Activated naive CD4-positive, alpha-beta T cell treated with anti-CD3 and anti-CD28 coated beads, Interleukin-2, amount 10 ng/mL, durations not matched to agents 7 days and 5 days (primary cell): Measurements from ENCODE around the gene MLIP.

Experiments used
- CTCF ChIA-PET: fragments of 350-600 bp; sonication (Branson Sonifier 250); formaldehyde crosslinking; loops from one replicate; lab custom pipeline; 2021; ENCODE audit warnings: antibody characterized with exemption; lab: Charles Lee
- DNase-seq: peaks from one replicate; pipeline ENCODE4 v3.0.0-alpha.2; 2020
- H3K27ac Mint-ChIP-seq: one replicate; pipeline ENCODE4 v1.8.0; 2021; ENCODE audit warnings: mild to moderate bottlenecking, moderate library complexity, mixed read lengths
- H3K27me3 Mint-ChIP-seq: one replicate; pipeline ENCODE4 v1.8.0; 2021; ENCODE audit warnings: mild to moderate bottlenecking, mixed read lengths
- H3K36me3 Mint-ChIP-seq: one replicate; pipeline ENCODE4 v1.8.0; 2021; ENCODE audit warnings: mixed read lengths
- H3K4me1 Mint-ChIP-seq: one replicate; pipeline ENCODE4 v1.8.0; 2021; ENCODE audit warnings: mixed read lengths
- H3K4me3 Mint-ChIP-seq: one replicate; pipeline ENCODE4 v1.8.0; 2021; ENCODE audit warnings: mild to moderate bottlenecking, moderate library complexity, mixed read lengths
- H3K9me3 Mint-ChIP-seq: one replicate; pipeline ENCODE4 v1.8.0; 2021; ENCODE audit warnings: mixed read lengths

The MLIP gene

DNA sequence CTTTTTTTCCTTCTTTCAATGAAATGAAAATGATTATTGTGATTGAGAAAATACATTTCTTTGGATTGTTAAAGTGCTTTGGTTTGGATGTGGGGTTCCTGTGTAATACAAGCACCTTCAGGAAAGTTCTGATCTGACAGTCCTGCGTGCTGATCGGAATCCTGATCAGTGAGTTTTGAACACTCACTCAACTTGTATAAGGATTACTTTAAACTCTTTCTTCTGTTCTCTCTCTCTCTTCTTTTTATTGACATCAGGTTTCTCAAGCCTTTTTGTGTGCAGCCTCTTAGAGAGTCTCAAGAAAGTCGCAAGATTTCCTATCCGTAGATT is 197.7 kb downstream of the MLIP start:
- Mint-ChIP-seq H3K27ac (no peak overlapping the region), H3K36me3 (no peaks in the 10 kb centered on the region)
- no peak for DNase-seq

DNA sequence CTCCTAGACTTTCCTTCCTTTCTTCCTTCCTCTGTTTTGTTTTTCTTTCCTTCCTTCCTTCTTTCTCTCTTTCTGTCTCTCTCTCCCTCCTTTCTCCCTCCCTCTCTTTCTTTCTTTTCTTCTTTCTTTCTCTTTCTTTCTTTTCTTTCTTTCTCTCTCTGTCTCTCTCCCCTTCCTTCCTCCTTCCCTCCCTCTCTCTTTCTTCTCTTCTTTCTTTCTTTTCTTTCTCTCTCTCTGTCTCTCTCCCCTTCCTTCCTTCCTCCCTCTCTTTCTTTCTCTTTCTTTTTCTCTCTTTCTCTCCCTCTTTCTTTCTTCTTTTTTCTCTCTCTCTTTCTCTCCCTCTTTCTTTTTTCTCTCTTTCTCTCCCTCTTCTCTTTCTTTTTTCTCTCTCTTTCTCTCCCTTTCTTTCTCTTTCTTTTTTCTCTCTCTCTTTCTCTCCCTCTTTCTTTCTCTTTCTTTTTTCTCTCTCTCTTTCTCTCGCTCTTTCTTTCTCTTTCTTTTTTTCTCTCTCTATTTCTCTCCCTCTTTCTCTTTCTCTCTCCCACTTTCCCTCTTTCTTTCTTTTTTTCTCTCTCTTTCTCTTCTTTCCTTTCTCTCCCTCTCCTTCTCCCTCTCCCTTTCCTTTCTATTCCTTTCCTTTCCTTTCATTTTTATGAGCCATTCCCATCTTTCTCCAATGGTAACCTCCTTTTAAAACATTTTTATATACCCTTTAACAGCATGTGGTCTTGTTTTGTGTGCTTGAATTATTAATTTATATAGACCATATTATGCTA is 199.3 kb downstream of the MLIP start:
- Mint-ChIP-seq H3K4me3 (no peak overlapping the region), H3K27ac (no peak overlapping the region), H3K9me3 (peaks cover 2% of the 10 kb centered on the region), H3K4me1 (no peaks in the 10 kb centered on the region), H3K27me3 (no peaks in the 10 kb centered on the region), H3K36me3 (no peaks in the 10 kb centered on the region)
- no peak for DNase-seq
- CTCF ChIA-PET = no interaction called here

More for the DNA sequence above, 197.7 kb downstream of the MLIP start:
- H3K27me3 Mint-ChIP-seq = no peaks in the 10 kb centered on the region
- H3K4me1 Mint-ChIP-seq = no peaks in the 10 kb centered on the region
- H3K9me3 Mint-ChIP-seq = peaks cover 2% of the 10 kb centered on the region
- H3K4me3 Mint-ChIP-seq = no peak overlapping the region
- CTCF ChIA-PET = no interaction called here

DNA sequence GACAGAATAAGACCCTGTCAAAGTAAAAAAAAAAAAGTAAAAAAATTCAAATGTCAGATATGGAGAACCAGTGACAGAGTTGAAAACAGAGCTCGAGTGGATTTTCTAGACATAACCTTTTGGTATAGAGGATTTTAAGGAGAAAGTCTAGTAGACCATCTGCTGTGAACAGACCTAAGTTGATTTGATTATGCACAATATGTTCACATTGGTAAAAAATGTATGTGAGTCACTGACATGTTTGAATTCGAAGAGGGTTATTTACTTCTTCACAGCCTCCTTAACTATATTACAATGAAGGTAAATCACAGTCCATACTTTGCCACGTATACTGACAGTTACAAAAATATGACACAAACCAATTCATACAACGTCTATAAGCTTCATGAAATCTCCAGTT is 204.4 kb downstream of the MLIP start:
- peaks cover 2% of the 10 kb centered on the region for H3K9me3 Mint-ChIP-seq

More for the DNA sequence above, 204.4 kb downstream of the MLIP start:
- CTCF ChIA-PET = no interaction called here
- Mint-ChIP-seq H3K4me3 (no peak overlapping the region), H3K36me3 (no peaks in the 10 kb centered on the region), H3K4me1 (no peaks in the 10 kb centered on the region), H3K27ac (no peak overlapping the region), H3K27me3 (no peaks in the 10 kb centered on the region)
- DNase-seq = no peak
